Measurements from ENCODE around the gene ZNF831.

Gene ZNF831

DNA sequence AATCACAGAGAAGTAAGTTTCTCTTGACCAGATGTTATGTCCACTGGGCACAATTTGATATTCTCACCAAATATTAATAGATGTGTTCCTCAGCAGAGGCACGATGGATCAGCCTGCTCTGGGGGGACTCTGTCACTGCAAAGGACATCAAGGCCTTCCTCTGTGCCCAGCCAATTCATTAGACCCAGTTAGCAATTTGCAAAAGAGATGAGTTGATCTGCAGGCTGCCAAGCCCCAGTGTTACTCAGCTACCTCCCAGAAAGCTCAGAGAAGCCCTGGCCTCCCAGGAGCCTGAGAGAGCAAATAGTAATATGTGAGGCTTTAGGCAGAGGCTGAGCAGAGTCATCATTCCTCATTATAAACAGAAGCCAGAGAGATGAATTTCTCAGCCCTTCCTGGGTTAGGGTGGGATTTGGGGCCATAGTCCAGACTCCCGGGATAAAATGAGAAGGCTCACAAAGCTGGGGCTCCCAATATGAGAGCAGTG lies 54.2 kb downstream of the ZNF831 start:
- no peak for DNase-seq

DNA sequence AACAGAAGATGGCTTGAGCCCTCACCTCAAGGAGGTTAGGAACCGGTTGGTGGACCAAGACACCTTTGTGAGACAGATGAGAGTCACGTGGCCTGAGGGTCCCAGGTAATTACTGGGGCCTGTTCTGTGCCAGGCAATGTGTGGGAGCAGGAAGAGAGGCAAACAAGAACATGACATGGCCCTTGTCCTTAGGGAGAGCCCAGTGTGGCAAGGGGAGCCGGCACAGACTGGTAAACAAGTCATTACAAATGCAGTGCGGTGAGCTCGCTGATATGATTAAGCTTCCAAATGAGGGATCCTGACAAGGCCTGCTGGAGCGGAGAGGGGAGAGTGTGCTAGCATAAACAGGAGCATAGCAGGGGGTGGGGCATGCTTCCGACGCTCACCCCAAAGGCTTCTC lies 55.6 kb downstream of the ZNF831 start:
- DNase-seq, result no peak

DNA sequence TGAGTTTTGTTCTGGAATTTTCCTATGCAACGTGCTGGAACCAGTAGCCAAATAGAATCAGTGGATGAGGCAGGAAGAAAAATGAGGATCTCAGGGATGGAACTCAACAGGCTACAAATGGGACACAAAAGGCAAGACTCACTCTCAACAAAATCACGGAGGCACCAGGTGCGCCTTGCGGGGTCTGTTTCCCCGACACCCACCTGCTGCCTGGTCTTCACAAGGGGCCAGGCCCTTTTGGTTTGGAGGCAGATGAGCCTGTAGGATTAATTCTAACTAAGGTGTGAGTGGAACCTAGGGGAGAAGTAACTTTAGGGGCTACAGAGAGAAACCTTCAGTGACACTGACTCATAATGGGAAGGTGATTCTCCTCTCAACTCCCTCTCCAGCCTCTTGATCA lies 56.5 kb downstream of the ZNF831 start:
- no peak for DNase-seq

DNA sequence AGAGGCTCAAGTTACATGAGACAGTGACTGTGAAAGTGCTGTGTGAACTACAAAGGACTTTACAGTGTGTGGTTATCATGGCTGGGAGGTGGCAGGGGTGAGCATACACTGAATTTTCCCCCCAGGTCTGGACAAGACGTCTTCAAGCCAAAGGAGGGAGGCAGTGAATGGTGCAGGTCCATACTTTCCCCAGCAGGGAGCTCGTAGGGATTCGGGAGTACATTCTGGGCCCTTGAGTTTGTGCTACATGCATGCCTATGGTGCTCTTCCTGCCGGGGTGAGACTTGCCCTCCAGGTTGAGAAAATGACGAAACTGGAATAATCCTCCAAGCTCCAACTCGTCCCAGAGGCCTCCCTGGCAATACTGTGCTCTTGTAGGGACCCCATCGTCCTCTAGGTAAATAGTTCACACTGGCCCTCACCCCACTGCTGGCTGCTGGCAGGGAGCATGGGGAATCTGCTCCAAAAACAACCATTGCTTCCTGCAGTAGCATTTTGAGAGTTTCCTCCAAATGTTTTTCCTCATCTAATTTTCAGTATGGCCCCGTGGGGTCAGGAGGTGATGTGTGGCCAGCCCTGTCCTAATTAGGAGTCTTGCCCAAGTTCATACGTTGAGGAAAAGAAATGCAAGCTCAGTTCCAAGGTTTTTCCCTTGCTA lies 57.6 kb downstream of the ZNF831 start:
- no peak for DNase-seq

DNA sequence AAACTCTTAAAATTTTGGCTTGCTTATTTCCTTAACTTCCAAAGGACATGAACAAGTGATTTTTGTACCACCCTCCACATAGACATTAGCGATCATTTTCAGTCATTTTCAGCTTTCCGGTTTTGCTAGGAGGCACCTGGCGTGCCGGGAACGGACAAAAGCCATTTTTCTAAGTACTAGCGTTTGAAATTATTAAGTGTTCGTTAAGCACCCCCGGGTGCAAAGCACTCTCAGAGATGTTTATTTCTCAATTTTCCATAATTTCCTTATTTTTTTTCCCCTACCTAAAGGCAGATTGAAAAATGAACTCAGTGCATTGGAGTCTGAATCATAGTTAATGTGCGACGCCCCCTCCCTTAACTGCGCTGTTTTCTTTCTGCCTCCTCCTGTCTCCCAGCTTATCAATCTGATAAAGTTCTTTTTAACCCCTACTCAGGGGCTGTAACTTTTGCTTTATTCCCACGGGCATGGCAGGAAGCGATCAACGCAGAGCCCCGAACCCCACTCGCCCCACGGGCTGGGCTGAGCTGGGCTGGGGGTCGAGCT lies 58.2 kb downstream of the ZNF831 start:
- DNase-seq, result no peak

DNA sequence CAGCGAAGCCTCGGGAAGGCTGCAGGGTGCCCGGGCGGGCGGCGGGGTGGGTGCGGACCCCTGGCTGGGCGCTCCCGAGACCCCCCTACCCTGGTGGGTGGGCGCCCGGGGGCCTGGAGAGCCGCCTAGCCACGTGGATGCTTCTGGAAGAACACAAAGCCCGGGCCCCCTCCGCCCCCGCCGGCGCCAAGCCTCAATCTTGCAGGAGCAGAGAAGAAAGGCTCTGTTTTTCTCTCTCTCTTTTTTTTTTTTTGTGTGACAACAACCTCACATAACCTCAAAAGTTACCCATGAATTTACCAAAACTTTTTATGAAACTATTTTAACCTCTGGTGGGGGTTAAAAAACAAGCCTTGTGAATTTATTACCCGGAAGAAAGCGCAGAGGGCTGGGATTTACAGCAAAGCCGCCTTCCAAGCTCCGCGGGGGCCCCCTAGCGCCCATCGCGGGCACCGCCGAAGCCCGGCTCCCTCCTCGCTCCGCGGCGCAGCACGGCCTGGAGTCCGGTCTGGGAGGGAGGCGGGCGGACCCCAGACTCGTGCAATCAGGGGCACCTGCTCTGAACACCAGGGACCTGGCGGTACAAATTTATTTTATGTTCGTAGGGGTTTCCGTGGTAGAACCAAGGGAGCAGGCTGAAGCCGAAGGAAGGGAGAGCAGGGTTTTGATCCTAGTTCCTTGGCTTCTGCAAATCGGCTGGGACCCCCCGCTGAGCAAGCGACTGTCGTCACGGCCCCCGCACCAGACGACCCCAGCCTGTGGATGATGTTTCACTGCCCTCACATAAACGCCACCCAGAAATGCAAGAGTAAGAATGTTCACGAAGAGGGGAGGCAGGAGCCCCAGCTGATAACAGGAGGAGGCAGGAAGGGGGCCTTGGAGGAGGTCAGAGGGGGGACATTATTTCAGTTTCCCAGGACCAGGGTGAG lies 58.9 kb downstream of the ZNF831 start:
- DNase-seq, result peak; percentile 86

DNA sequence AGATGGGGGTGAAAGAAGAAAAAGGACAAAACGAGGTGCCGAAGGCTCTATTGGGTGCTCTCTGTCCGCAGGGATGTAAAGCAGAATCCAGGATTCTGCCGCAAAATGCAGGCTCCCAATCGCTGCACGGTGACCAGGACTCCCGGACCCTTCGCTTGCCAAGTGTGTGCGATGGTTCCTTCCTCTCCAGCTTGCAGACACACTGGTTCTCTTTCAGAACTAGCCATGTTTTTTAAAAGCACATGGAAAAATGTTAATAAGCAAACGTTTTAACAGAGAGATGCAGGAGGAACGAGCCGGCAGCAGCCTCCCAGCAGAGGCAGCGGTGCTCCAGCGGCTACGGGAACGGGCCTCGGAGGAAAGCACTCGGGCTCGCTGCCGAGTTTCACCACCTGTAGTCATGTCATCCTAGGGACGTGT lies 59.6 kb downstream of the ZNF831 start:
- no peak for DNase-seq

DNA sequence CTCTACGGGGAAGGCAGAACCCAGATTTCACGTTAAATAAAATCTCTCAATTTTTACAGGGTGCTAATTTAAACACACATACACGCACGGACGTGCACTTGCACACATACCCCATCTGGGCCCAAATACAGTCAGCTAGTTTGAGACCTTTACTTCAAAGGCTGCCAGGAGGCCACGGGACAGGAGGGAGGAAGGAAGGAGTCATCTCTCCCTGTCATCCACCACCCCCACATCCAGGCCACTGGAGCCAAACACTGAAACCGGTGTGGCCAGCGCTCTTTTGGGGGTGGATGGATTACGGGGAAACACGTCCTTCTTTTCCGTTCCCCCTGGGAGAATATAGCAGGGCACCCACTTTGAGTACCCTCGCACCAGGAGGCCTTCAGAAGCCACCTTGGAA lies 60.1 kb downstream of the ZNF831 start:
- DNase-seq, result no peak

DNA sequence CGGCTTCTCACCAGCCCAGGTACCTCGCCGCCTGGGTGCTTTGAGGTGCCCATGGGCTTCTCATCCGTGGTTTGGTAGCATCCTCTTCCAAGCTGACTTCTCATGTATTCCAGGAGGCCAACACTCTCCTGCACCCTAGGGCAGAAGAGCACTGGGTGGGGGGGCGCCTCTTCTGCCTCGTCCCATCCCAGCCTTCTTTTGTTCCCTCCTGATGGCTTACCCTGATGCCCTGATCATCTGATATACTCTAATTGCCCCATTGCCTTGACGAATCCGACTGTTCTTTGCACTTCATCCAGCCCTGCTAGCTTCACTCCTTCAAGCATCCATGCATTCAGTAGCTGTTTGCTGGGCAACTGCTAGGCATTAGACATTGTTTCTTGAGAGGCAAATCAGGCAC lies 60.6 kb downstream of the ZNF831 start:
- no peak for DNase-seq

DNA sequence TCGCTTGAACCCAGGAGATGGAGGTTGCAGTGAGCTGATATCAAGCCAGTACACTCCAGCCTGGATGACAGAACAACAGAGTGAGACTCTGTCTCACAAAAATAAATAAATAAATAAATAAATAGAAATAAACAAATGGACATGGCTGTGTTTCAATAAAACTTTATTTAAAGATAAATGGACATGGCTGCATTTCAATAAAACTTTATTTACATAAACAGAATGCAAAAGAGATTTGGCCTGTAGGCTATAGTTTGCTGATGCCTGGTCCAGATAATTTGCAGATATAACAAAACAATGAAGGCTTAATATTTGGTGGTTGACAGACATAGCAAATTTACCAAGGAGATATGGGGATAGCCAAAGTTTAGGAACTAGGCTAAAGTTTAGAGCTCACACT lies 66.8 kb downstream of the ZNF831 start:
- no peak for DNase-seq

DNA sequence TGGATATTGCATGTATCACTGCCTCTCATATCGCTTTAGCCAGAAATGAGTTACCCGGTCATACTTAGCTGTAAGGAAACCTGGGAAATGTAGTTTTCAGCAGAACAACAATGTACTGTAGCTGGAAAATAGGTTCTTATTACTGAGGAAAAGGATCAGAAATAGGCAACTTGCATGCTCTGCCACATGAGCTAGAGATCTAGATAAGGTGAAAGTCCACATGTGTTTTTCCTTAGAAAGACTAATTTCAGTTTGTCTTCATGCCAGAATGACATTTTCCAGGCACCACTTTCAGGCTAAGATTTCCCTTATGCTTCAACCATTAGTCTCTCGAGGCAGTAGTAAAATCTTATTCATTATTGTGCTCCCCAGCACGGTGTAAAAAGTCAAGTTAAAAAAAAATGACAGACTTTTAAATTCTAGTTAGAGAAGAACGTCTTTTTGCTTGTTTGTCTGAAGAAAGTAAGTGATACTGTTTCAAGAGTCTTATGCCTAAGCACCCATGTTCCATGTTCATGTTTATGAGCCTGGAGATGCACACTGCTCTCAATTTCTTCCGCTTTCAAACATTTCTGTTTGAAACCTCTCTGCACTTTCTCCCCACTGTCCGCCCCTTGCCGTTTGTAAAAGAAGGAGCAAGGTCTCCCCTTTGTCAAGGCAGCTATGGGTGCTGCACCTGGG lies 67.6 kb downstream of the ZNF831 start:
- DNase-seq, result no peak

DNA sequence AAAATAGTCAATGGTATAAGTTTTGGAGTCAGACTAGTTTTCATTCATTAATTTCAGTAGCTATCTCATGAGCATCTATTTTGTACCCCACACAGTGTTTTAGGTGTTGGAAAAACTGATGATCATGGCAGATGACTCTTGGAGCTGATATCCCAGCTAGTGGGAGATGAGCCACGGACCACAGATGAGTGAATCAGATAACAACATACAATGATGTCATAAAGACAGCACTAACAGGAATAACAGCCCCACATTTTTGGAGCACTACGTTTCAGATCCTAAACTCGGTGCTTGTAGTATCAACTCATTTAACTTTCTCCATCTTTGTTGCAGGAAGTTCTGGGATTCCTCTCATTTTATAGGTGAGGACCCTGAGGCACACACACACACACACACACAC lies 69.0 kb downstream of the ZNF831 start:
- no peak for DNase-seq

DNA sequence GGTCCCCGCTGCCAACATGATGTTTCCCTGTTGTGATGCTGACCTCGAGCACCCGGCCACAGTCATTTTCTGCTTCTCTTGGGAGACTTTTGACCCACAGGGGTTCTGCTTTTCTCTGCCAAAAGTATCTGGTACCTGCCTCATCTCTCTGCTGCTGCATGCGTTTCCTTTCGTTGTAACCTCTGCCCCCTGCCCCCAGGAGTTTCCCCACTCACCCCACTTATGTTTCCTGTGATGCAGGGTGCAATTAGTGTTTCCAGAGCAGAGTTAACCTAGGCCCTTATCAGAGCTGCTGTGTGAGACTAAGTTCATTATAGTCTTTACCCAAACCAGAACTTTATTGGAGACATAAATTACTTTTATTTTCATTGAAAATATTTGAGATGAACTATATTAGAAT lies 71.6 kb downstream of the ZNF831 start:
- no peak for DNase-seq

DNA sequence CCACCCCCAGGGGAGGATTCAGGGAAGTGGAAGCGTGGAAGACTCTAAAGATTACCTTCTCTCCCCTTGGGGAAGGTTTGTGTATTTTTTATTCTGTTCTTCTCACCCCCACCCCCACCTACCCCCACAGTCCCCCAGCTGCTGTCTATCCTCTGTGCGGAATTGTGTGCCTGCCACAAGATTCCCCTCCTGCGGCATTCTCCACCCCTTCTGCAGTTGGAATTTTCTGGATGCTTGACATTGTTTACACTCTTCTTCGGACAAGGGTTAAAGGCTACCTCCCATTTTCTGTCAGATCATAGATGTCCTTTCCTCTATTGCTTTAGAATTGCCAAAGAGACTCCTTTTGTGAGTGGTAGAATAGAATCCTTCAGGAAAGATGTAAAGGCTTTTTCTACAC lies 76.4 kb downstream of the ZNF831 start:
- DNase-seq, result no peak

DNA sequence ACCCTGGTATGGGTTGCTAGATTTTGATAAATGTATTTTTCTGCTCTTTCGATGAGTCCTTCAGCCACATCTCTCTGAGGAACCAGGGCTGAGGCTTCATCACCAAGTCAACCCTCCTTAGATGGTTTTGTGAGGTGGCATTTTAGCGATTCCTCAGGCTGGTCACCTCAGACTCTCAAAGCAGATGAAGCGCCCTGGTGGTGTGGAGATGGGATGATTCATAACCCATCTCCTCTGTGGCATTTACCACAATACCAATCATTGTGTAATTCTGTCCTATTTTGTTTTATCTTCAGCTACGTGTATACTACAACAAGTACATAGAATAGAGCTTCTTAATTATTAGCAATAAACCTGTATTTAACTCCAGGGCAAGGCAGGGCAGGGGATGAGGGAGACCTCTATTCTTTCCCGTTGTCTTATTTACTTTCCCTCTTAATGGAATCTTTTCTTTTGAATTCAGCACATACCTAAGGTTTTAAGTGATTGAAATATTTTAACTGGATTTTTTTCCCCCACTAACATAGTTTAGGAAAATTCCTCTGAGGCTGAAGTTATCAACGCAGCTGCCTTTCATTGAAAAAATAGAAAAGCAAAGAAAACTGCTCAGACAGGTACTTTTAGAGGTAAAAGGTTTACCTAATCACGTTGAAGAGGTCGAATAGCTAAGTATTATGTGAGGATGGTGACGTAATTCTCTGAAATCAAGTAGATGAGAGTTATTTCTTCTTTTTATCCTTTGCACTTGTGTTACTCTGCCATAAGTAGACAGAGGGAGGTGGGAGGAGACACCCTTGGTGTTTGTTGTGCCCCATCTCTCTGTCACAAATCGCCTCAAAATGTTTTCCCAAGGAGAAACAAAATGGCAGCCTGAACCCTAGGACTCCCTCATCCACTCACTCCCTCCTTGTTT lies 79.3 kb downstream of the ZNF831 start:
- DNase-seq, result peak; percentile 72

DNA sequence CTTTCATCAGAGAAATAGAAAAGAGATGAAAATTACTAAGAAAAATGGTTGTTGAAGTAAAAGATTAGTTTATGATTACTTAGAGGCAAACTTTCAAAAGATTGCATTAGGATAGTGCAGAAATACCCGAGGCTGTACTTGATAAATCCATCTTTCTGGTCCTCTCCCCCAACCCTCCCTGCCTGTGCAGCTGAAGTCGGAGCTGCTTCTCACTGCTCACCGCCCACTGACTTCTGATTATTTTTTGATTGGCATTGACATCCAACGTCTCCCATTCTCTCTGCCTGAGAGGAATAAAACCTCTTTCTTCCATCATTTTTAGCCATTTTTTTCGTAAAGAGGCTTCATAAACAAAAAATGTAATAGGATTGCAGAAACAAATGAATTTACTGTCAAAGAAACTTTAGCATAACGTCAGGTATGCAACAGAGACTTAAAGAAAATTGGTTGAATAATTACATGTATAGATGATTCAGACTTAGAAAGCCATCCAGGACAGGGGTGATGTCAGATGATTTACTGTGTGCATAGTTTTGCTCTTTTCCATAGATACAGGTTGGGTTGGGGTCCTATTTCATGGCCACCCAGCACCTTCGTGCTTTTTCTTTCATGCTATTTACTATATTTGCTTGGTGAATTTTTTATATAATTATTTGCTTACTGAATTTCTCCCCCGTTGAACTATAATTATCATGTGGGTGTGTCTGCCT lies 83.2 kb downstream of the ZNF831 start:
- DNase-seq, result no peak

DNA sequence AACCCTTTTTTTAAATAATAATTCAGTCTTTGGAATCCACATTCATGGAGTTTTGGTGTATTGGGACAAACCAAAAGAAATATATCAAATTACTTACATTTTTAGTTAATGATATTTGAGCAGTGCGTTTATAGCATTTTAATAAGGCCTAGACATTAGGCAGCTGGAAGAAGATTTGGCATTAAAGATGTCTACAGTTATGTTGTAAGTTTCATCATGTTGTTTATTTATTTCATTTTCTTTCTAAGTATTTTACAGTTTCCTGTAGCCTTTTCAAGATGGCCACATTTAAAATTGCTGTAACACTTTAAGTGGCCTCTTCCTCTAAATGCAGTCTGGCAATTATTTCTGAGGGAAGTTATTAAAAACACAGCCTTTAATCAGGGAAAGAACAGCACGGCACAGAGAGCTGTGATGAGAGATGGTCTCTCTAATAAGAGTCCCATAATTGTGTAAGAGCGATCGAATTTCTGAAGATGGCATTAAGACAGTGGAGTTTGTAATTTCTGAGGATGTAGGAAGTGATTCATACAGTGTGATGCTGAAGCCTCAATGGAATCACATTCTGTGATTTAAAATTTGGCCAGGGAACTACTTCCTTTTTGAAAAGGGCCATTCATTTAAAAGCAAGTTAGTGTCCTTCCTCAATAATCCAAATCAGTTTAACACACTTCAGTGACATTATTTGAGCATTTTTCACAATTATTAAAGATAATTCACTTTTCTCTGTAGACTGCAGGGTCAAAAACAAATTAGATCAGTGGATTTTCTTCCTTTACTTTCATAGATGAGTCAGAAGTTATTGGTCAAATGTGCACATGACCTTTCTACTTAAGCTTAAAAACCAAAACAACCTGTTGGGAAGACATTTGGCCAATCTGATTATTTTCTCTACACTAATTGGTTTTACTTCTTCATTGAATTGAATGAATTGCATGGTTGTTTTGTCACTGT lies 84.4 kb downstream of the ZNF831 start:
- no peak for DNase-seq

DNA sequence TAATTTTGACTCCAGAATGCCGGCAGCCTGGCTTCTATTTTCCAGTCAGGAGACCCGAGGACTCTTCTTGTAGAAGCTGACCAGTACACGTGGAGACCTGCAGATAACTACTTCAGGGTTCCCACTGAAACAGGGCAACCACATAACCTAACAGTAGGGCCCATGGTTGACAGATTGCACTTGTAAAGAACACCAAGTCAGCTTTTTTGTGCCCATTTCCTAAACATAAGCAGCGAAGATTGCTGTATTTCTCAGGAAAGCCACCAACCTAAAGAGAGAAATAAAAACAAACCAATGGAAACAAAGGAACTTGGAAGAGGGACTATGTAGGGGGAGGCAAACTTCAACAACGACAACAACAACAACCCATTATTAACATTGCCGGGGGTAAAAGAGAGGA lies 86.7 kb downstream of the ZNF831 start:
- DNase-seq, result no peak

DNA sequence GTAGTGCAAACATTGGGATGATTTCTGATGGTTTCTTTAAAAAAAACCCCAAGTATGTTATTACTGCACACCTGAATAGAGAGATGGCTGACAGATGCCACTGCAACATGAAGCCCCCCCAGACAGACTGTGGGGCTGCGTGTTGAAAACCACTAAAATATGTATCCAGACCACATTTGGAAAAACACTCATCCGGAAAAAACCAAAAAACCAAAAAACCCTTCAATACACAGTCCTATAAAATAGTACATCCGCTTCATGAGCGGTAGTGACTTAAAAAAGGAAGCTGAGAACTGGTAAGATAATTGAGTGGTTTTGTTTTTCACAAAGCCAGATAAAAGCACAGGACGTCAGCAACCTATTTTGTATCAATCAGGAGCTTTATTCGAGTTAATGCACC lies 89.7 kb downstream of the ZNF831 start:
- DNase-seq, result peak; percentile 30

DNA sequence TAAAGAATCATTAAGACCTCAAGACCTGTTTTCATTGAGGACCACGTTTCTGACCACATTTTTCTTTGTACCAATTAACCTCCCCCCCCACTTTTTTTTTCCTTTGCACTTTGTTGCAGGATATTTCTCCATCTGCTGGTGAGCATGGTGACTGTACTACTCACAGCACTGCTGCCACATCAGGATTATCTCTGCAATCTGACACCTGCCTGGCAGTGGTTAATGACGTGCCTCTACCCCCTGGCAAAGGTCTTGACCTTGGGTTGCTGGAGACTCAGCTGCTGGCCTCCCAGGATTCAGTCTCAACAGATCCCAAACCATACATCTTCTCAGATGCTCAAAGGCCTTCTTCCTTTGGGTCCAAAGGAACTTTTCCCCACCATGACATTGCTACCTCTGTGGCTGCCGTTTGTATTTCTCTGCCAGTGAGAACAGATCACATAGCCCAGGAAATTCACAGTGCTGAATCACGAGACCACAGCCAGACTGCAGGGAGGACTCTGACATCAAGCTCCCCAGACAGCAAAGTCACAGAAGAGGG lies 90.2 kb downstream of the ZNF831 start:
- peak; percentile 38 for DNase-seq
